GM23338 (cell line): ENCODE measurements around the gene NDUFA13. TPM values are rescaled to one million over a fixed set of nuclear protein-coding genes. Genes with fewer than 3 reads are reported as not detected.

Experiments used
- ATAC-seq: fragments of 200-7000 bp; cut with Tn5 transposase; 3 replicates; pipeline ENCODE4 v1.9.1; 2020
- DNase-seq: peaks from one replicate; pipeline ENCODE4 v3.0.0-alpha.2; 2015; ENCODE audit warnings: low spot score
- H2AFZ ChIP-seq: fragments of 200-600 bp; sonication (generic); 2 replicates; pipeline ENCODE4 v1.8.0; 2016; ENCODE audit warnings: antibody characterized with exemption, mild to moderate bottlenecking, moderate library complexity
- H3F3A ChIP-seq: fragments of 200-600 bp; sonication (generic); replicated peaks from 2 replicates; pipeline ENCODE4 v1.8.0; 2017; ENCODE audit warnings: antibody characterized with exemption, mixed run types, low read depth
- H3K27ac ChIP-seq: fragments of 200-600 bp; sonication (generic); 2 replicates; pipeline ENCODE4 v1.6.1; 2016; ENCODE audit warnings: low read depth
- H3K27me3 ChIP-seq: fragments of 200-600 bp; sonication (generic); 2 replicates; pipeline ENCODE4 v1.8.0; 2016; ENCODE audit warnings: mild to moderate bottlenecking, mixed run types, moderate library complexity; ENCODE audit not compliant: insufficient read depth
- H3K36me3 ChIP-seq: fragments of 200-600 bp; sonication (generic); 2 replicates; pipeline ENCODE4 v1.8.0; 2016; ENCODE audit warnings: mild to moderate bottlenecking; ENCODE audit not compliant: insufficient read depth
- H3K4me1 ChIP-seq: fragments of 200-600 bp; sonication (generic); 2 replicates; pipeline ENCODE4 v1.8.0; 2016; ENCODE audit warnings: mild to moderate bottlenecking, moderate library complexity; ENCODE audit not compliant: insufficient read depth
- H3K4me2 ChIP-seq: fragments of 200-600 bp; sonication (generic); 2 replicates; pipeline ENCODE4 v1.7.1; 2017; ENCODE audit warnings: mixed run types
- H3K4me3 ChIP-seq: fragments of 200-600 bp; sonication (generic); 2 replicates; pipeline ENCODE4 v1.6.1; 2016; ENCODE audit warnings: mixed run types
- H3K79me2 ChIP-seq: fragments of 200-600 bp; sonication (generic); replicated peaks from 2 replicates; pipeline ENCODE4 v1.8.0; 2017; ENCODE audit warnings: mild to moderate bottlenecking; ENCODE audit not compliant: insufficient read depth
- H3K9me2 ChIP-seq: fragments of 200-600 bp; sonication (generic); 2 replicates; pipeline ENCODE4 v1.8.0; 2017; ENCODE audit not compliant: insufficient read depth
- H4K20me1 ChIP-seq: fragments of 200-600 bp; sonication (generic); replicated peaks from 2 replicates; pipeline ENCODE4 v1.8.0; 2017; ENCODE audit warnings: mild to moderate bottlenecking; ENCODE audit not compliant: insufficient read depth
- H3K27ac Mint-ChIP-seq: 2 replicates; pipeline ENCODE4 v1.8.0; 2020; ENCODE audit warnings: inconsistent platforms, mild to moderate bottlenecking, moderate library complexity, mixed read lengths
- H3K27me3 Mint-ChIP-seq: 3 replicates; pipeline ENCODE4 v1.8.0; 2022; ENCODE audit warnings: low read depth, mild to moderate bottlenecking, moderate library complexity, mixed read lengths, inconsistent platforms; ENCODE audit not compliant: insufficient read depth, poor library complexity
- H3K36me3 Mint-ChIP-seq: 3 replicates; pipeline ENCODE4 v1.8.0; 2021; ENCODE audit warnings: low read depth, mild to moderate bottlenecking, inconsistent platforms, moderate library complexity, mixed read lengths
- H3K4me1 Mint-ChIP-seq: 3 replicates; pipeline ENCODE4 v1.8.0; 2020; ENCODE audit warnings: mild to moderate bottlenecking, inconsistent platforms, mixed read lengths
- H3K4me3 Mint-ChIP-seq: 3 replicates; pipeline ENCODE4 v1.8.0; 2021; ENCODE audit warnings: moderate library complexity, mild to moderate bottlenecking, inconsistent platforms, mixed read lengths
- H3K9me3 Mint-ChIP-seq: 3 replicates; pipeline ENCODE4 v1.8.0; 2020; ENCODE audit warnings: moderate library complexity, mild to moderate bottlenecking, inconsistent platforms, mixed read lengths
- EZH2 ChIP-seq: fragments of 200-600 bp; sonication (generic); IDR thresholded peaks from one replicate; pipeline ENCODE4 v1.8.0; 2017; ENCODE audit warnings: antibody characterized with exemption, mild to moderate bottlenecking, low read depth; ENCODE audit not compliant: unreplicated experiment
- EZH2phosphoT487 ChIP-seq: fragments of 200-600 bp; sonication (generic); IDR thresholded peaks from one replicate; pipeline ENCODE4 v1.8.1; 2018; ENCODE audit warnings: antibody characterized with exemption; ENCODE audit not compliant: unreplicated experiment
- JUNB ChIP-seq: IDR thresholded peaks from one replicate; pipeline ENCODE4 v1.6.1; 2016; ENCODE audit warnings: antibody characterized with exemption; ENCODE audit not compliant: unreplicated experiment
- POLR2AphosphoS5 ChIP-seq: IDR thresholded peaks from 2 replicates; pipeline ENCODE4 v1.6.1; 2016; ENCODE audit warnings: antibody characterized with exemption, low read depth
- REST ChIP-seq: IDR thresholded peaks from one replicate; pipeline ENCODE4 v1.6.1; 2018; ENCODE audit warnings: antibody characterized with exemption; ENCODE audit not compliant: unreplicated experiment
- STAT1 ChIP-seq: IDR thresholded peaks from one replicate; pipeline ENCODE4 v1.6.1; 2016; ENCODE audit warnings: antibody characterized with exemption; ENCODE audit not compliant: unreplicated experiment
- ZNF331 ChIP-seq: fragments of 250-450 bp; sonication (Bioruptor Pico); IDR thresholded peaks from 2 replicates; pipeline ENCODE4 v1.5.0; 2020; ENCODE audit warnings: low read depth, mild to moderate bottlenecking, moderate library complexity
- polyA plus RNA-seq: library from polyadenylated mRNA; unstranded; fragments of >200 nt; fragmentation: Nextera tagmentation; extraction: Ambion mirVana; gene quantifications from 2 replicates; pipeline ENCODE4 v1.2.1, GENCODE V29; 2016
- total RNA-seq: library from RNA; depleted of rRNA; stranded (reverse); fragments of >200 nt; shearing (Covaris generic); gene quantifications from 2 replicates; pipeline ENCODE4 v1.2.3, GENCODE V29; 2014
- TF ChIP-seq, protein P1 (sequence below): fragments of 250-450 bp; sonication (Bioruptor Pico); IDR thresholded peaks from 2 replicates; pipeline ENCODE4 v1.5.0; 2020; ENCODE audit warnings: mild to moderate bottlenecking, moderate library complexity

NDUFA13 gene
- total and polyA plus RNA-seq, 2 experiments from 2014 or later, result 143 to 598 TPM

- H2AFZ ChIP-seq, result no peak overlapping the region
- peaks cover 11% of the 10 kb centered on the region for H4K20me1 ChIP-seq
- Mint-ChIP-seq H3K9me3 (no peaks in the 10 kb centered on the region), H3K4me3 (no peak overlapping the region), H3K4me1 (peaks cover 15% of the 10 kb centered on the region), H3K27me3 (peaks cover 24% of the 10 kb centered on the region), H3K27ac (no peak overlapping the region), H3K36me3 (peaks cover 43% of the 10 kb centered on the region)
- H3K4me2 ChIP-seq, result no peak overlapping the region
- no peaks in the 10 kb centered on the region for H3K27me3 ChIP-seq
- no peak overlapping the region for H3K27ac ChIP-seq
- no peak overlapping the region for H3K4me3 ChIP-seq
- no peaks in the 10 kb centered on the region for H3K4me1 ChIP-seq
- ATAC-seq, result no peak
- H3F3A ChIP-seq, result peaks cover 28% of the 10 kb centered on the region
- no peaks in the 10 kb centered on the region for H3K79me2 ChIP-seq
- H3K9me2 ChIP-seq, result no peaks in the 10 kb centered on the region
- DNase-seq, result no peak
- TF ChIP-seq POLR2AphosphoS5 (no peak), ZNF331 (CRISPR knock-in tag) (no peak)
- peaks cover 12% of the 10 kb centered on the region; the same call in 1 of the 2 replicates for H3K36me3 ChIP-seq
Observed at GRCh38 chr19:19507354-19507753, 8.7 kb upstream of the NDUFA13 start.

- ATAC-seq, result peak; percentile 13
- H3K27ac ChIP-seq, result no peak overlapping the region
- no peaks in the 10 kb centered on the region for H3K9me3 Mint-ChIP-seq
- peaks cover 22% of the 10 kb centered on the region for H3K27me3 Mint-ChIP-seq
- no peak overlapping the region for H2AFZ ChIP-seq
- H3K27me3 ChIP-seq, result no peaks in the 10 kb centered on the region
- peaks cover 11% of the 10 kb centered on the region for H4K20me1 ChIP-seq
- no peak overlapping the region for H3K27ac Mint-ChIP-seq
- TF ChIP-seq EZH2, result no peak
- peak; percentile 31; the same call in 1 of the 2 replicates for TF ChIP-seq POLR2AphosphoS5
- no peak for TF ChIP-seq STAT1
- no peak overlapping the region for H3K4me3 Mint-ChIP-seq
- H3K4me1 Mint-ChIP-seq, result peaks cover 16% of the 10 kb centered on the region
- H3K36me3 ChIP-seq, result peaks cover 4% of the 10 kb centered on the region; the same call in 1 of the 2 replicates
- DNase-seq, result no peak
- H3K79me2 ChIP-seq, result no peaks in the 10 kb centered on the region
- H3K9me2 ChIP-seq, result no peaks in the 10 kb centered on the region
- H3K36me3 Mint-ChIP-seq, result peaks cover 34% of the 10 kb centered on the region
- no peak overlapping the region for H3K4me2 ChIP-seq
- no peak overlapping the region for H3K4me3 ChIP-seq
- no peaks in the 10 kb centered on the region for H3K4me1 ChIP-seq
- peaks cover 28% of the 10 kb centered on the region for H3F3A ChIP-seq
Observed at GRCh38 chr19:19508217-19508616, 7.8 kb upstream of the NDUFA13 start.

DNA sequence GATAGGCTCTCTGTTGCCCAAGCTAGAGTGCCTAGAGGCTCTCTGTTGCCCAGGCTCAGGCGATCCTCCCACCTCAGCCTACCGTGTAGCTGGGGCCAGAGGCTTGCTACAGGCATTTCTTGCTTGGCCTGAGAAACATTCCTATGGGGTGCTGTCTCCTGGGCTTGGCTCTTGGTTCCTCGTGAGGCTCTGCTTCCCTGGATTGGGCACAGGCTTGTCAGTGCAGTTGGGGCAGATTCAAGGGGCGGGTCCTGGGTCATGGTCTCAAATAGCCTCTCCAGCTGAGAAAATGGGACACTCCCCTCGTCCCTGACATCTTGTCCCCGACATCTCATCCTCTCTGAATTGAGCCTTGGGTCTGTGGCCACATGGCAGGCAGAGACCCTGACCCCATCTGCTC lies 5.6 kb upstream of the NDUFA13 start:
- no peak overlapping the region for H3K4me2 ChIP-seq
- no peaks in the 10 kb centered on the region for H3K27me3 ChIP-seq
- no peak overlapping the region for H3K4me3 ChIP-seq
- Mint-ChIP-seq H3K4me1 (peaks cover 16% of the 10 kb centered on the region), H3K36me3 (peaks cover 19% of the 10 kb centered on the region), H3K4me3 (no peak overlapping the region), H3K9me3 (no peaks in the 10 kb centered on the region; the same call in 2 of the 3 replicates), H3K27me3 (peaks cover 23% of the 10 kb centered on the region), H3K27ac (no peak overlapping the region)
- peaks cover 4% of the 10 kb centered on the region; the same call in 1 of the 2 replicates for H3K36me3 ChIP-seq
- H3K4me1 ChIP-seq, result no peaks in the 10 kb centered on the region
- no peaks in the 10 kb centered on the region for H3K9me2 ChIP-seq
- ATAC-seq (peak; percentile 58), DNase-seq (peak; percentile 70)
- H2AFZ ChIP-seq, result no peak overlapping the region
- H3K79me2 ChIP-seq, result no peaks in the 10 kb centered on the region
- peaks cover 19% of the 10 kb centered on the region; the same call in 1 of the 2 replicates for H3F3A ChIP-seq
- no peaks in the 10 kb centered on the region for H4K20me1 ChIP-seq
- no peak overlapping the region for H3K27ac ChIP-seq
- TF ChIP-seq REST, result no peak
- TF ChIP-seq EZH2, result no peak
- TF ChIP-seq EZH2phosphoT487, result no peak
- TF ChIP-seq JUNB, result no peak
- TF ChIP-seq, protein P1, sequence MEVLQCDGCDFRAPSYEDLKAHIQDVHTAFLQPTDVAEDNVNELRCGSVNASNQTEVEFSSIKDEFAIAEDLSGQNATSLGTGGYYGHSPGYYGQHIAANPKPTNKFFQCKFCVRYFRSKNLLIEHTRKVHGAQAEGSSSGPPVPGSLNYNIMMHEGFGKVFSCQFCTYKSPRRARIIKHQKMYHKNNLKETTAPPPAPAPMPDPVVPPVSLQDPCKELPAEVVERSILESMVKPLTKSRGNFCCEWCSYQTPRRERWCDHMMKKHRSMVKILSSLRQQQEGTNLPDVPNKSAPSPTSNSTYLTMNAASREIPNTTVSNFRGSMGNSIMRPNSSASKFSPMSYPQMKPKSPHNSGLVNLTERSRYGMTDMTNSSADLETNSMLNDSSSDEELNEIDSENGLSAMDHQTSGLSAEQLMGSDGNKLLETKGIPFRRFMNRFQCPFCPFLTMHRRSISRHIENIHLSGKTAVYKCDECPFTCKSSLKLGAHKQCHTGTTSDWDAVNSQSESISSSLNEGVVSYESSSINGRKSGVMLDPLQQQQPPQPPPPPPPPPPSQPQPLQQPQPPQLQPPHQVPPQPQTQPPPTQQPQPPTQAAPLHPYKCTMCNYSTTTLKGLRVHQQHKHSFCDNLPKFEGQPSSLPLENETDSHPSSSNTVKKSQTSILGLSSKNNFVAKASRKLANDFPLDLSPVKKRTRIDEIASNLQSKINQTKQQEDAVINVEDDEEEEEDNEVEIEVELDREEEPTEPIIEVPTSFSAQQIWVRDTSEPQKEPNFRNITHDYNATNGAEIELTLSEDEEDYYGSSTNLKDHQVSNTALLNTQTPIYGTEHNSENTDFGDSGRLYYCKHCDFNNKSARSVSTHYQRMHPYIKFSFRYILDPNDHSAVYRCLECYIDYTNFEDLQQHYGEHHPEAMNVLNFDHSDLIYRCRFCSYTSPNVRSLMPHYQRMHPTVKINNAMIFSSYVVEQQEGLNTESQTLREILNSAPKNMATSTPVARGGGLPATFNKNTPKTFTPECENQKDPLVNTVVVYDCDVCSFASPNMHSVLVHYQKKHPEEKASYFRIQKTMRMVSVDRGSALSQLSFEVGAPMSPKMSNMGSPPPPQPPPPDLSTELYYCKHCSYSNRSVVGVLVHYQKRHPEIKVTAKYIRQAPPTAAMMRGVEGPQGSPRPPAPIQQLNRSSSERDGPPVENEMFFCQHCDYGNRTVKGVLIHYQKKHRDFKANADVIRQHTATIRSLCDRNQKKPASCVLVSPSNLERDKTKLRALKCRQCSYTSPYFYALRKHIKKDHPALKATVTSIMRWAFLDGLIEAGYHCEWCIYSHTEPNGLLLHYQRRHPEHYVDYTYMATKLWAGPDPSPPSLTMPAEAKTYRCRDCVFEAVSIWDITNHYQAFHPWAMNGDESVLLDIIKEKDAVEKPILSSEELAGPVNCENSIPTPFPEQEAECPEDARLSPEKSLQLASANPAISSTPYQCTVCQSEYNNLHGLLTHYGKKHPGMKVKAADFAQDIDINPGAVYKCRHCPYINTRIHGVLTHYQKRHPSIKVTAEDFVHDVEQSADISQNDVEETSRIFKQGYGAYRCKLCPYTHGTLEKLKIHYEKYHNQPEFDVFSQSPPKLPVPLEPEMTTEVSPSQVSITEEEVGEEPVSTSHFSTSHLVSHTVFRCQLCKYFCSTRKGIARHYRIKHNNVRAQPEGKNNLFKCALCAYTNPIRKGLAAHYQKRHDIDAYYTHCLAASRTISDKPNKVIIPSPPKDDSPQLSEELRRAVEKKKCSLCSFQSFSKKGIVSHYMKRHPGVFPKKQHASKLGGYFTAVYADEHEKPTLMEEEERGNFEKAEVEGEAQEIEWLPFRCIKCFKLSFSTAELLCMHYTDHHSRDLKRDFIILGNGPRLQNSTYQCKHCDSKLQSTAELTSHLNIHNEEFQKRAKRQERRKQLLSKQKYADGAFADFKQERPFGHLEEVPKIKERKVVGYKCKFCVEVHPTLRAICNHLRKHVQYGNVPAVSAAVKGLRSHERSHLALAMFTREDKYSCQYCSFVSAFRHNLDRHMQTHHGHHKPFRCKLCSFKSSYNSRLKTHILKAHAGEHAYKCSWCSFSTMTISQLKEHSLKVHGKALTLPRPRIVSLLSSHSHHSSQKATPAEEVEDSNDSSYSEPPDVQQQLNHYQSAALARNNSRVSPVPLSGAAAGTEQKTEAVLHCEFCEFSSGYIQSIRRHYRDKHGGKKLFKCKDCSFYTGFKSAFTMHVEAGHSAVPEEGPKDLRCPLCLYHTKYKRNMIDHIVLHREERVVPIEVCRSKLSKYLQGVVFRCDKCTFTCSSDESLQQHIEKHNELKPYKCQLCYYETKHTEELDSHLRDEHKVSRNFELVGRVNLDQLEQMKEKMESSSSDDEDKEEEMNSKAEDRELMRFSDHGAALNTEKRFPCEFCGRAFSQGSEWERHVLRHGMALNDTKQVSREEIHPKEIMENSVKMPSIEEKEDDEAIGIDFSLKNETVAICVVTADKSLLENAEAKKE (CRISPR knock-in tag), result no peak
